Measurements from ENCODE around the gene PIAS3. TPM values are rescaled to one million over a fixed set of nuclear protein-coding genes. Genes with fewer than 3 reads are reported as not detected.

The PIAS3 gene
- polyA plus RNA-seq, 1 donor from 2014 or later, result 15.0 TPM

- TF ChIP-seq MXI1 (conservative IDR thresholded peaks at IDR 0.05; ENCODE audit: poor library complexity, severe bottlenecking), result no peak
- TF ChIP-seq RAD21 (conservative IDR thresholded peaks at IDR 0.05), result no peak
- no peak for TF ChIP-seq EZH2 (IDR thresholded peaks at IDR 0.05; ENCODE audit: borderline replicate concordance, insufficient read depth, low read length, poor library complexity, severe bottlenecking)
- TF ChIP-seq TAF1 (IDR thresholded peaks at IDR 0.05; ENCODE audit: low read depth), result no peak
- no peak overlapping the region for H3K27ac ChIP-seq (ENCODE audit: low read length)
These were observed 36.6 kb upstream of the PIAS3 start for GRCh38 chr1:145895471-145895870.

GRCh38 chr1:145893306-145894055 is 34.6 kb upstream of the PIAS3 start:
- no peak overlapping the region for H3K4me2 ChIP-seq (ENCODE audit: low read length)
- H3K9me2 ChIP-seq (ENCODE audit: insufficient read depth, low read length), result no peaks in the 10 kb centered on the region
- H3K36me3 ChIP-seq (ENCODE audit: insufficient read depth, low read length), result no peaks in the 10 kb centered on the region
- H3K27me3 ChIP-seq (ENCODE audit: insufficient read depth, low read depth, low read length), result no peaks in the 10 kb centered on the region
- no peaks in the 10 kb centered on the region for H3K79me2 ChIP-seq (replicated peaks; ENCODE audit: insufficient read depth, low read length)
- H3F3A ChIP-seq (ENCODE audit: insufficient read depth, low read length, poor library complexity, severe bottlenecking), result no peaks in the 10 kb centered on the region
- no peak for TF ChIP-seq POLR2AphosphoS5 (IDR thresholded peaks at IDR 0.05)
- H3K27ac ChIP-seq (ENCODE audit: low read length), result no peak overlapping the region
- no peak overlapping the region for H2AFZ ChIP-seq (ENCODE audit: low read depth, low read length)
- H3K9ac ChIP-seq (ENCODE audit: low read length), result no peak overlapping the region
- H3K4me3 ChIP-seq (ENCODE audit: low read length), result no peak overlapping the region
- H3K9me3 ChIP-seq (ENCODE audit: low read length), result no peaks in the 10 kb centered on the region
- no peaks in the 10 kb centered on the region for H4K20me1 ChIP-seq (ENCODE audit: insufficient read depth)

More at GRCh38 chr1:145895471-145895870, 36.6 kb upstream of the PIAS3 start:
- H3K9me3 ChIP-seq (ENCODE audit: low read length), result no peaks in the 10 kb centered on the region
- H3K36me3 ChIP-seq (ENCODE audit: insufficient read depth, low read length), result no peaks in the 10 kb centered on the region
- no peaks in the 10 kb centered on the region for H4K20me1 ChIP-seq (ENCODE audit: insufficient read depth)
- no peaks in the 10 kb centered on the region for H3K27me3 ChIP-seq (ENCODE audit: insufficient read depth, low read depth, low read length)
- no peaks in the 10 kb centered on the region for H3F3A ChIP-seq (ENCODE audit: insufficient read depth, low read length, poor library complexity, severe bottlenecking)
- H3K4me3 ChIP-seq (ENCODE audit: low read length), result no peak overlapping the region
- H3K9me2 ChIP-seq (ENCODE audit: insufficient read depth, low read length), result no peaks in the 10 kb centered on the region
- no peak overlapping the region for H2AFZ ChIP-seq (ENCODE audit: low read depth, low read length)
- H3K79me2 ChIP-seq (replicated peaks; ENCODE audit: insufficient read depth, low read length), result no peaks in the 10 kb centered on the region
- no peak overlapping the region for H3K4me2 ChIP-seq (ENCODE audit: low read length)
- H3K9ac ChIP-seq (ENCODE audit: low read length), result no peak overlapping the region

GRCh38 chr1:145892486-145893087 is 33.7 kb upstream of the PIAS3 start:
- Histone ChIP-seq H3F3A (ENCODE audit: insufficient read depth, low read length, poor library complexity, severe bottlenecking) (no peaks in the 10 kb centered on the region), H3K9me2 (ENCODE audit: insufficient read depth, low read length) (no peaks in the 10 kb centered on the region), H3K4me2 (ENCODE audit: low read length) (no peak overlapping the region), H3K27me3 (ENCODE audit: insufficient read depth, low read depth, low read length) (no peaks in the 10 kb centered on the region), H3K27ac (ENCODE audit: low read length) (no peak overlapping the region), H4K20me1 (ENCODE audit: insufficient read depth) (no peaks in the 10 kb centered on the region), H2AFZ (ENCODE audit: low read depth, low read length) (no peak overlapping the region), H3K36me3 (ENCODE audit: insufficient read depth, low read length) (no peaks in the 10 kb centered on the region), H3K9ac (ENCODE audit: low read length) (no peak overlapping the region), H3K4me3 (ENCODE audit: low read length) (no peak overlapping the region), H3K79me2 (replicated peaks; ENCODE audit: insufficient read depth, low read length) (no peaks in the 10 kb centered on the region), H3K9me3 (ENCODE audit: low read length) (no peaks in the 10 kb centered on the region)
- TF ChIP-seq MXI1 (conservative IDR thresholded peaks at IDR 0.05; ENCODE audit: poor library complexity, severe bottlenecking), result no peak
- TF ChIP-seq, protein P1, sequence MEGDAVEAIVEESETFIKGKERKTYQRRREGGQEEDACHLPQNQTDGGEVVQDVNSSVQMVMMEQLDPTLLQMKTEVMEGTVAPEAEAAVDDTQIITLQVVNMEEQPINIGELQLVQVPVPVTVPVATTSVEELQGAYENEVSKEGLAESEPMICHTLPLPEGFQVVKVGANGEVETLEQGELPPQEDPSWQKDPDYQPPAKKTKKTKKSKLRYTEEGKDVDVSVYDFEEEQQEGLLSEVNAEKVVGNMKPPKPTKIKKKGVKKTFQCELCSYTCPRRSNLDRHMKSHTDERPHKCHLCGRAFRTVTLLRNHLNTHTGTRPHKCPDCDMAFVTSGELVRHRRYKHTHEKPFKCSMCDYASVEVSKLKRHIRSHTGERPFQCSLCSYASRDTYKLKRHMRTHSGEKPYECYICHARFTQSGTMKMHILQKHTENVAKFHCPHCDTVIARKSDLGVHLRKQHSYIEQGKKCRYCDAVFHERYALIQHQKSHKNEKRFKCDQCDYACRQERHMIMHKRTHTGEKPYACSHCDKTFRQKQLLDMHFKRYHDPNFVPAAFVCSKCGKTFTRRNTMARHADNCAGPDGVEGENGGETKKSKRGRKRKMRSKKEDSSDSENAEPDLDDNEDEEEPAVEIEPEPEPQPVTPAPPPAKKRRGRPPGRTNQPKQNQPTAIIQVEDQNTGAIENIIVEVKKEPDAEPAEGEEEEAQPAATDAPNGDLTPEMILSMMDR (IDR thresholded peaks at IDR 0.05; ENCODE audit: poor library complexity, severe bottlenecking), result no peak
- no peak for TF ChIP-seq EZH2 (IDR thresholded peaks at IDR 0.05; ENCODE audit: borderline replicate concordance, insufficient read depth, low read length, poor library complexity, severe bottlenecking)
- no peak for TF ChIP-seq POLR2AphosphoS5 (IDR thresholded peaks at IDR 0.05)
- TF ChIP-seq EP300 (conservative IDR thresholded peaks at IDR 0.05; ENCODE audit: poor library complexity, severe bottlenecking), result no peak
- TF ChIP-seq TAF1 (IDR thresholded peaks at IDR 0.05; ENCODE audit: low read depth), result no peak
- no peak for TF ChIP-seq REST (IDR thresholded peaks at IDR 0.05; ENCODE audit: borderline replicate concordance)
- TF ChIP-seq SMC3 (conservative IDR thresholded peaks at IDR 0.05; ENCODE audit: poor library complexity), result no peak
- no peak for TF ChIP-seq RAD21 (conservative IDR thresholded peaks at IDR 0.05)

All from neural cell (in vitro differentiated cells).